HL-60 (cell line): Measurements from ENCODE around the gene BICRAL.
"Not testable (repeated sequence)": the region's sequence is repeated elsewhere in the genome, so short reads cannot be mapped to it uniquely, and the experiment has no call there.

ENCODE experiments used
- DNase-seq, 2 experiments: peaks; one replicate each; pipeline ENCODE4 v3.0.0-alpha.2; 2010 to 2020; ENCODE audit warnings: low read depth in 1 of 2, low spot score in 1 of 2
- H3K27ac ChIP-seq: fragments of 250-450 bp; sonication (Bioruptor Pico); replicated peaks from 2 replicates; pipeline ENCODE4 v1.5.1; 2020; ENCODE audit warnings: mild to moderate bottlenecking, moderate library complexity
- H3K27me3 ChIP-seq: fragments of 250-450 bp; sonication (Bioruptor Pico); 2 replicates; pipeline ENCODE4 v1.5.1; 2021; ENCODE audit warnings: mild to moderate bottlenecking, moderate library complexity; ENCODE audit not compliant: insufficient read depth, poor library complexity, severe bottlenecking
- H3K4me3 ChIP-seq: replicated peaks from 2 replicates; pipeline ENCODE4 v1.5.1; 2011; ENCODE audit warnings: mild to moderate bottlenecking, control low read depth, low read length; ENCODE audit not compliant: insufficient read depth
- GABPA ChIP-seq: IDR thresholded peaks from 2 replicates; pipeline ENCODE4 v1.6.1; 2012; ENCODE audit warnings: low read depth
- POLR2AphosphoS5 ChIP-seq: IDR thresholded peaks from 2 replicates; pipeline ENCODE4 v1.6.1; 2012; ENCODE audit warnings: low read depth
- SPI1 ChIP-seq: IDR thresholded peaks from 2 replicates; pipeline ENCODE4 v1.6.1; 2012; ENCODE audit warnings: low read depth, mild to moderate bottlenecking, borderline replicate concordance
- TF ChIP-seq, protein P1 (sequence below): IDR thresholded peaks from 2 replicates; pipeline ENCODE4 v1.6.1; 2012; ENCODE audit warnings: low read depth; ENCODE audit not compliant: insufficient replicate concordance
- TF ChIP-seq, protein P2 (sequence below): IDR thresholded peaks from one replicate; pipeline ENCODE4 v1.5.1; 2011; ENCODE audit warnings: low read length, control low read depth, inconsistent platforms; ENCODE audit not compliant: insufficient read depth

BICRAL gene

DNA sequence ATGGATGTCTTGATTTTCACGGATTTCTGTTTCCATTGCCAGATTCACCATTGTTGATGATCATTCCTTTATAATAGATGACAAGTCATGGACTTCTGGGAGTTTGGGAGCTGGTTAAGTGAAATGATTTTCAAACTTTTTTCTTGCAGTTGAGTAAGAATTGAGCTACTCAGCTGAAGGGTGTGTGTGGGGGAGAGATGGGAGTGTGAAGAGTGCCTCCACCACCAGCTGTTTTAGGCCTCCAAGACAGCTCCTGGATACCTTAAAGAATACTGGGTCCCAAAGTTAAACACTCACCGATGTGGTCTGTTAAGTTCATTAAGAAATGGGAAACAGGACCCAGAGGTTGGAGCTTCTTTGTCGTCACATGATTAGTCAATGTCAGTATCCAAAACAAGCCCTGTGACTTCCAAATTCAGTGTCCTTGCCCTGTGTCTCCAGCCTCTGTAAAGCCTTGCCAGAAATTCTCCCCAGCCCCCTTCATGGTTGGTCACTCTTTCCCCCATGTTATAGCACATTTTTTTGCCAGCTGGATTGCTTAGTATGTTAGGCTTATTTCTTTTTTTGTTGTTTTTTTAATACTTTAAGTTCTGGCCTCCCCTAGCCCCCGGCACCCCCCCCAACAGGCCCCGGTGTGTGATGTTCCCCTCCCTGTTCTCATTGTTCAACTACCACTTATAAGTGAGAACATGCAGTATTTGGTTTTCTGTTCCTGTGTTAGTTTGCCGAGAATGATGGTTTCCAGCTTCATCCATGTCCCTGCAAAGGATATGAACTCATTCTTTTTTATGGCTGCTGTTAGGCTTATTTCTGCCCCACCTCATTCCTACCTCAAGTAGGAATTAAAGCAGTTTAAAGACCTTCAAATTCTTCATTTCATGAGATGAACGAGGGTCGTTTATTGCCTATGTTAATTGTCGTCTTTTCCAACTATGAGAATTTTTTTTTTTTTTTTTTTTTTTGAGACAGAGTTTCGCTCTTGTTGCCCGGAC is 26.9 kb downstream of the BICRAL start:
- DNase-seq = no peak
- Histone ChIP-seq H3K27me3 (no peaks in the 10 kb centered on the region), H3K27ac (no peak overlapping the region), H3K4me3 (no peak overlapping the region)
- TF ChIP-seq SPI1 (no peak), GABPA (no peak), POLR2AphosphoS5 (no peak)
- TF ChIP-seq, protein P1, sequence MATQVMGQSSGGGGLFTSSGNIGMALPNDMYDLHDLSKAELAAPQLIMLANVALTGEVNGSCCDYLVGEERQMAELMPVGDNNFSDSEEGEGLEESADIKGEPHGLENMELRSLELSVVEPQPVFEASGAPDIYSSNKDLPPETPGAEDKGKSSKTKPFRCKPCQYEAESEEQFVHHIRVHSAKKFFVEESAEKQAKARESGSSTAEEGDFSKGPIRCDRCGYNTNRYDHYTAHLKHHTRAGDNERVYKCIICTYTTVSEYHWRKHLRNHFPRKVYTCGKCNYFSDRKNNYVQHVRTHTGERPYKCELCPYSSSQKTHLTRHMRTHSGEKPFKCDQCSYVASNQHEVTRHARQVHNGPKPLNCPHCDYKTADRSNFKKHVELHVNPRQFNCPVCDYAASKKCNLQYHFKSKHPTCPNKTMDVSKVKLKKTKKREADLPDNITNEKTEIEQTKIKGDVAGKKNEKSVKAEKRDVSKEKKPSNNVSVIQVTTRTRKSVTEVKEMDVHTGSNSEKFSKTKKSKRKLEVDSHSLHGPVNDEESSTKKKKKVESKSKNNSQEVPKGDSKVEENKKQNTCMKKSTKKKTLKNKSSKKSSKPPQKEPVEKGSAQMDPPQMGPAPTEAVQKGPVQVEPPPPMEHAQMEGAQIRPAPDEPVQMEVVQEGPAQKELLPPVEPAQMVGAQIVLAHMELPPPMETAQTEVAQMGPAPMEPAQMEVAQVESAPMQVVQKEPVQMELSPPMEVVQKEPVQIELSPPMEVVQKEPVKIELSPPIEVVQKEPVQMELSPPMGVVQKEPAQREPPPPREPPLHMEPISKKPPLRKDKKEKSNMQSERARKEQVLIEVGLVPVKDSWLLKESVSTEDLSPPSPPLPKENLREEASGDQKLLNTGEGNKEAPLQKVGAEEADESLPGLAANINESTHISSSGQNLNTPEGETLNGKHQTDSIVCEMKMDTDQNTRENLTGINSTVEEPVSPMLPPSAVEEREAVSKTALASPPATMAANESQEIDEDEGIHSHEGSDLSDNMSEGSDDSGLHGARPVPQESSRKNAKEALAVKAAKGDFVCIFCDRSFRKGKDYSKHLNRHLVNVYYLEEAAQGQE = no peak
- TF ChIP-seq, protein P2, sequence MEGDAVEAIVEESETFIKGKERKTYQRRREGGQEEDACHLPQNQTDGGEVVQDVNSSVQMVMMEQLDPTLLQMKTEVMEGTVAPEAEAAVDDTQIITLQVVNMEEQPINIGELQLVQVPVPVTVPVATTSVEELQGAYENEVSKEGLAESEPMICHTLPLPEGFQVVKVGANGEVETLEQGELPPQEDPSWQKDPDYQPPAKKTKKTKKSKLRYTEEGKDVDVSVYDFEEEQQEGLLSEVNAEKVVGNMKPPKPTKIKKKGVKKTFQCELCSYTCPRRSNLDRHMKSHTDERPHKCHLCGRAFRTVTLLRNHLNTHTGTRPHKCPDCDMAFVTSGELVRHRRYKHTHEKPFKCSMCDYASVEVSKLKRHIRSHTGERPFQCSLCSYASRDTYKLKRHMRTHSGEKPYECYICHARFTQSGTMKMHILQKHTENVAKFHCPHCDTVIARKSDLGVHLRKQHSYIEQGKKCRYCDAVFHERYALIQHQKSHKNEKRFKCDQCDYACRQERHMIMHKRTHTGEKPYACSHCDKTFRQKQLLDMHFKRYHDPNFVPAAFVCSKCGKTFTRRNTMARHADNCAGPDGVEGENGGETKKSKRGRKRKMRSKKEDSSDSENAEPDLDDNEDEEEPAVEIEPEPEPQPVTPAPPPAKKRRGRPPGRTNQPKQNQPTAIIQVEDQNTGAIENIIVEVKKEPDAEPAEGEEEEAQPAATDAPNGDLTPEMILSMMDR = no peak

DNA sequence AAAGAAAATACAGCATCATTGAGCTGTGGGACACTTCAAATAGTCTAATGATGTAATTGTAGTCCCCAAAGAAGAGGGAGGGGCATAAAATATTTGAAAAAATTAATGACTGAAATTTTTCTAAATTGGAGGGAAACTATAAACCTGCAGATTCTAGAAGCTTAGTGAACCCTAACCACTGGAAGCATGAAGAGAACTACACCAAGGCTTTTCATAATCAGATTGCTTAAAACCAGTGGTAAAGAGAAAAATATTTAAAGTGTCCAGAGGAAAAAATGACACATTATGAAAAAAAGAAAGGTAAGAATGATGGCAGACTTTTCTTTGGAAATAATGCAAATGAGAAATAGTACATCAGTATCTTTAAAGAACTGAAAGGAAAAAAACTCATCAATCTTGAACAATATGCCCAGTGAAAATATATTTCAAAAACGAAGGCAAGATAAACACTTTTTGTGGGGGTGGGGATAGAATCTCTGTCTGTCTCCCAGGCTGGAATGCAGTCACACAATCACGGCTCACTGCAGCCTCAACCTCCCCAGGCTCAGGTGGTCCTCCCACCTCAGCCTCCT is 31.3 kb downstream of the BICRAL start:
- no peaks in the 10 kb centered on the region for H3K27me3 ChIP-seq
- no peak overlapping the region for H3K27ac ChIP-seq
- no peak for DNase-seq
- no peak for TF ChIP-seq GABPA
- TF ChIP-seq, protein P1 = no peak
- TF ChIP-seq SPI1 = no peak
- TF ChIP-seq, protein P2 = no peak
- TF ChIP-seq POLR2AphosphoS5 = no peak
- no peak overlapping the region for H3K4me3 ChIP-seq

DNA sequence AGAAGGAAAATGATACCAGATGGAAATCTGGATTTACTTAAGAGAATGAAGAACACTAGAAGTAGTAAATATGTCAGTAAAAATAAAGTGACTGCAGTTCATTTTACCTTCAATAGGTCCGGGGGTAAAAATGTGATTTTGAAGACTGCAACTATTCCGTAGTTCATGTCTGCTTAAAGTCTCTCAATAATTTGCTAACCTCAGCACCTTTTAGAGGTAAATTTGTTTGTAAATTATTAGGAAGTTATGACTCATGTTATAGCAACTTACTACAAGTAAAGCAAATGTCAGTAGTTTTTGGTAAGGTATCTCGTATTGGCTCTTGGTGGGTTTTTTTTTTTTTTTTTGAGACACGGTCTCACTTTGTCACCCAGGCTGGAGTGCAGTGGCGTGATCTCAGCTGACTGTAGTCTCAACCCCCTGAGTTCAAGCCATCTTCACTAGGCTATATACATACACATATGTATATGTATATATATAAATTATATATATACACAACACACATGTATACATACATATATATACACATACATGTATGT is 32.1 kb downstream of the BICRAL start:
- no peak overlapping the region for H3K4me3 ChIP-seq
- DNase-seq = no peak
- no peak overlapping the region for H3K27ac ChIP-seq
- no peak for TF ChIP-seq SPI1
- TF ChIP-seq, protein P1 = no peak
- no peak for TF ChIP-seq POLR2AphosphoS5
- TF ChIP-seq, protein P2 = no peak
- TF ChIP-seq GABPA = no peak
- no peaks in the 10 kb centered on the region for H3K27me3 ChIP-seq

DNA sequence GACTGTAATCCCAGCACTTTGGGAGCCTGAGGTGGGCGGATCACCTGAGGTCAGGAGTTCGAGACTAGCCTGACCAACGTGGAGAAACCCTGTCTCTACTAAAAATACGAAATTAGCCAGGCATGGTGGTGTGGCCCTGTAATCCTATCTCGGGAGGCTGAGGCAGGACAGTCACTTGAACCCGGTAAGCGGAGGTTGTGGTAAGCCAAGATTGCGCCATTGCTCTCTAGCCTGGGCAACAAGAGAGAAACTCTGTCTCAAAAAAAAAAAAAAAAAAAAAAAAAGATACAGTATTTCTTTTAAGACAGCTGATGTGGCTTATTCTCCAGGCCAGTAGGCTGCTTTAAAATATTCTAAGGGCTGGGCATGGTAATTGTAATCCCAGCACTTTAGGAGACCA is 33.9 kb downstream of the BICRAL start:
- H3K4me3 ChIP-seq = not testable (repeated sequence)

More for the DNA sequence above, 33.9 kb downstream of the BICRAL start:
- DNase-seq = peak; percentile 27 to 85
- H3K27ac ChIP-seq, H3K27me3 ChIP-seq: not testable (repeated sequence)
